H1 (cell line): ENCODE measurements around the gene HCST. TPM values are rescaled to one million over a fixed set of nuclear protein-coding genes. Genes with fewer than 3 reads are reported as not detected.

Experiments
- E2F6 ChIP-seq: IDR thresholded peaks from 2 replicates; pipeline ENCODE4 v1.6.1; 2012; ENCODE audit warnings: inconsistent platforms
- EZH2 ChIP-seq: fragments of 200-600 bp; sonication (generic); IDR thresholded peaks from 2 replicates; pipeline ENCODE4 v1.7.1; 2012; ENCODE audit warnings: low read depth, mild to moderate bottlenecking, moderate library complexity, low read length, inconsistent platforms; ENCODE audit not compliant: severe bottlenecking
- NRF1 ChIP-seq: IDR thresholded peaks from 2 replicates; pipeline ENCODE4 v1.6.1; 2011; ENCODE audit warnings: mild to moderate bottlenecking, low read depth, low read length, improper control_type of control experiment
- RBBP5 ChIP-seq: IDR thresholded peaks from 2 replicates; pipeline ENCODE4 v1.7.1; 2012; ENCODE audit warnings: low read depth, mild to moderate bottlenecking, inconsistent platforms, low read length, moderate library complexity, borderline replicate concordance
- polyA plus RNA-seq, 7 experiments: library from polyadenylated mRNA; depleted of rRNA in 3 of 7; stranded (reverse) in 5 of 7; unstranded in 2 of 7; fragments of >200 nt in 5 of 7; fragments of 200-250 nt in 2 of 7; gene quantifications; 1 replicate in 5 of 7; 2 replicates in 1 of 7; 4 replicates in 1 of 7; pipeline versions ENCODE4 v1.2.1 to v1.2.3, GENCODE V29; 2011 to 2013; ENCODE audit warnings: missing spikeins in 2 of 7, mixed read lengths in 2 of 7
- total RNA-seq: library from RNA; stranded (reverse); fragmentation: NEBNext Ultra II Directional; extraction: Animal tissue kit (Norgen Biotek cat#: 25700); gene quantifications from 2 replicates; pipeline ENCODE4 v1.2.1, GENCODE V29; 2021

The HCST gene
- total and polyA plus RNA-seq, 2 of the 8 experiments (the other 6 are each of a cell fraction or from before 2014, with no cell fraction given), result 2.8 TPM; not detected in 1

GRCh38 chr19:35879068-35879467, 23.3 kb upstream of the HCST start (continued):
- TF ChIP-seq EZH2 (no peak), RBBP5 (no peak), NRF1 (no peak), E2F6 (no peak)
